Right ventricle myocardium inferior (tissue), 1 donor: Measurements from ENCODE around the gene LGI4. TPM values are rescaled to one million over a fixed set of nuclear protein-coding genes. Genes with fewer than 3 reads are reported as not detected.

Experiments
- ATAC-seq: fragments of 200-7000 bp; cut with Tn5 transposase; one replicate; pipeline ENCODE4 v1.9.1; 2020; ENCODE audit warnings: mild to moderate bottlenecking, moderate library complexity
- DNase-seq: peaks from one replicate; pipeline ENCODE4 v3.0.0; 2021; ENCODE audit errors: missing footprints
- intact Hi-C: fragments of 100-400 bp; cut with DNase I; formaldehyde crosslinking; loops from one replicate; pipeline ENCODE4 v1.11.0; 2022
- total RNA-seq: library from RNA; stranded (reverse); fragmentation: NEBNext Ultra II Directional; extraction: Animal tissue kit (Norgen Biotek cat#: 25700); gene quantifications from one replicate; pipeline ENCODE4 v1.2.1, GENCODE V29; 2021
- donor health status: DM: no; HTN: yes; CAD: no; lungs with severe emphysema.

LGI4 gene
- total RNA-seq, 1 donor from 2014 or later, result 10.0 TPM

- intact Hi-C loops, result loop anchor here (5.0 kb wide), 2 partner anchors 103 to 122 kb away; partner anchors contain the start of genes HPN and USF2
- ATAC-seq (no peak), DNase-seq (no peak)
These were observed 10.0 kb upstream of the LGI4 start for GRCh38 chr19:35144600-35145436.

GRCh38 chr19:35144259-35144599 lies 9.4 kb upstream of the LGI4 start:
- intact Hi-C loops, result loop anchor here (5.0 kb wide), 2 partner anchors 102 to 123 kb away; partner anchors contain the start of genes HPN and USF2
- no peak for ATAC-seq

GRCh38 chr19:35143818-35144217 lies 9.0 kb upstream of the LGI4 start:
- no peak for ATAC-seq
- intact Hi-C loops, result loop anchor here (5.0 kb wide), 2 partner anchors 102 to 123 kb away; partner anchors contain the start of genes HPN and USF2
- no peak for DNase-seq

More at GRCh38 chr19:35144259-35144599, 9.4 kb upstream of the LGI4 start:
- no peak for DNase-seq

- intact Hi-C loops, result loop anchor here (5.0 kb wide), 2 partner anchors 101 to 124 kb away; partner anchors contain the start of genes HPN and USF2
- no peak for ATAC-seq
These were observed 8.4 kb upstream of the LGI4 start, which contains the start of gene FXYD7 for GRCh38 chr19:35143231-35143715. Gene FXYD7, plus strand, starts transcription at chr19:35143255. Its CDS starts 79 bp downstream, at chr19:35143334.

GRCh38 chr19:35142606-35143230 lies 7.9 kb upstream of the LGI4 start:
- intact Hi-C loops, result loop anchor here (5.0 kb wide), 2 partner anchors 100 to 125 kb away; partner anchors contain the start of genes HPN and USF2
- DNase-seq, result no peak
- ATAC-seq, result no peak

More at GRCh38 chr19:35143231-35143715, 8.4 kb upstream of the LGI4 start, which contains the start of gene FXYD7:
- no peak for DNase-seq

- intact Hi-C loops, result loop anchor here (5.0 kb wide), 2 partner anchors 100 to 125 kb away; partner anchors contain the start of genes HPN and USF2
- no peak for DNase-seq
- ATAC-seq, result no peak
These were observed 7.2 kb upstream of the LGI4 start for GRCh38 chr19:35141837-35142605.

- ATAC-seq, result peak; percentile 71
- intact Hi-C loops, result loop anchor here (5.0 kb wide), 2 partner anchors 99 to 126 kb away; partner anchors contain the start of genes HPN and USF2
- peak; percentile 97 for DNase-seq
These were observed 6.3 kb upstream of the LGI4 start for GRCh38 chr19:35140962-35141836.

GRCh38 chr19:35140207-35140961 lies 5.5 kb upstream of the LGI4 start:
- intact Hi-C loops, result loop anchor here (5.0 kb wide), 2 partner anchors 98 to 127 kb away; partner anchors contain the start of genes HPN and USF2

GRCh38 chr19:35138305-35138892 lies 3.5 kb upstream of the LGI4 start, which contains the start of gene FXYD1:
Gene FXYD1, plus strand, starts transcription at chr19:35138824. Its CDS starts 1,256 bp downstream, at chr19:35140080.
- DNase-seq, result no peak
- intact Hi-C loops, result no loop called here
- peak; percentile 53 for ATAC-seq

More at GRCh38 chr19:35140207-35140961, 5.5 kb upstream of the LGI4 start:
- DNase-seq, result peak; percentile 49
- ATAC-seq, result no peak

GRCh38 chr19:35136977-35137702 lies 2.3 kb upstream of the LGI4 start:
- no peak for DNase-seq
- ATAC-seq, result no peak
- intact Hi-C loops, result no loop called here

GRCh38 chr19:35136231-35136630 lies 1.4 kb upstream of the LGI4 start:
- ATAC-seq (no peak), DNase-seq (peak; percentile 50)
- intact Hi-C loops, result no loop called here

- peak; percentile 52 for ATAC-seq
- intact Hi-C loops, result loop anchor here (1.0 to 2.0 kb wide), 2 partner anchors 21 to 69 kb away; no protein-coding TSS in a partner anchor
- DNase-seq, result peak; percentile 84
These were observed 590 bp upstream of the LGI4 start for GRCh38 chr19:35135389-35135909.

- no peak for ATAC-seq
- DNase-seq, result no peak
- intact Hi-C loops, result loop anchor here (2.0 kb wide), 1 partner anchor 67 kb away; no protein-coding TSS in a partner anchor
These were observed 1.0 kb downstream of the LGI4 start for GRCh38 chr19:35133826-35134225.

- no peak for DNase-seq
- intact Hi-C loops, result no loop called here
- no peak for ATAC-seq
These were observed 2.6 kb downstream of the LGI4 start for GRCh38 chr19:35132254-35132653.
